ENCODE measurements around the gene PUS3. TPM values are rescaled to one million over a fixed set of nuclear protein-coding genes. Genes with fewer than 3 reads are reported as not detected.

The PUS3 gene
- 13.1 TPM for total RNA-seq (ENCODE audit: unreplicated experiment)
- long read RNA-seq, transcript PUS3-201 (4 exons, 1,843 nt): major isoform, 7 of 9 reads
- long read RNA-seq, partial matches to known transcripts: 0 of 9 reads
- long read RNA-seq, other reads (novel, unspliced or antisense): 2 of 9 reads

- H3K27ac Mint-ChIP-seq (ENCODE audit: unreplicated experiment): peak within 1 kb of the TSS; percentile 86
- H3K4me1 Mint-ChIP-seq (ENCODE audit: unreplicated experiment): peaks cover 15% of the 10 kb centered on the region
- no peaks in the 10 kb centered on the region for H3K36me3 Mint-ChIP-seq (ENCODE audit: low read depth, unreplicated experiment)
- TF ChIP-seq, protein P1, sequence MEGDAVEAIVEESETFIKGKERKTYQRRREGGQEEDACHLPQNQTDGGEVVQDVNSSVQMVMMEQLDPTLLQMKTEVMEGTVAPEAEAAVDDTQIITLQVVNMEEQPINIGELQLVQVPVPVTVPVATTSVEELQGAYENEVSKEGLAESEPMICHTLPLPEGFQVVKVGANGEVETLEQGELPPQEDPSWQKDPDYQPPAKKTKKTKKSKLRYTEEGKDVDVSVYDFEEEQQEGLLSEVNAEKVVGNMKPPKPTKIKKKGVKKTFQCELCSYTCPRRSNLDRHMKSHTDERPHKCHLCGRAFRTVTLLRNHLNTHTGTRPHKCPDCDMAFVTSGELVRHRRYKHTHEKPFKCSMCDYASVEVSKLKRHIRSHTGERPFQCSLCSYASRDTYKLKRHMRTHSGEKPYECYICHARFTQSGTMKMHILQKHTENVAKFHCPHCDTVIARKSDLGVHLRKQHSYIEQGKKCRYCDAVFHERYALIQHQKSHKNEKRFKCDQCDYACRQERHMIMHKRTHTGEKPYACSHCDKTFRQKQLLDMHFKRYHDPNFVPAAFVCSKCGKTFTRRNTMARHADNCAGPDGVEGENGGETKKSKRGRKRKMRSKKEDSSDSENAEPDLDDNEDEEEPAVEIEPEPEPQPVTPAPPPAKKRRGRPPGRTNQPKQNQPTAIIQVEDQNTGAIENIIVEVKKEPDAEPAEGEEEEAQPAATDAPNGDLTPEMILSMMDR (IDR thresholded peaks at IDR 0.05; ENCODE audit: unreplicated experiment): no peak
- peak; percentile 83 for DNase-seq (ENCODE audit: low spot score)
- peaks cover 6% of the 10 kb centered on the region for H3K27me3 Mint-ChIP-seq (ENCODE audit: unreplicated experiment)
- no peaks in the 10 kb centered on the region for H3K9me3 Mint-ChIP-seq (ENCODE audit: unreplicated experiment)
- H3K4me3 Mint-ChIP-seq (ENCODE audit: unreplicated experiment): peak within 1 kb of the TSS; percentile 97
Measured at GRCh38 chr11:125902927-125903710, at the start of gene PUS3. Gene PUS3 (minus strand): TSS chr11:125903206. CDS start chr11:125896284, 6,922 bp downstream.

- Mint-ChIP-seq H3K4me3 (ENCODE audit: unreplicated experiment) (no peak overlapping the region), H3K4me1 (ENCODE audit: unreplicated experiment) (peaks cover 4% of the 10 kb centered on the region), H3K27ac (ENCODE audit: unreplicated experiment) (no peak overlapping the region), H3K9me3 (ENCODE audit: unreplicated experiment) (no peaks in the 10 kb centered on the region), H3K36me3 (ENCODE audit: low read depth, unreplicated experiment) (peaks cover 18% of the 10 kb centered on the region), H3K27me3 (ENCODE audit: unreplicated experiment) (peaks cover 10% of the 10 kb centered on the region)
- TF ChIP-seq, protein P1 (IDR thresholded peaks at IDR 0.05; ENCODE audit: unreplicated experiment): no peak
- no peak for DNase-seq (ENCODE audit: low spot score)
Measured at GRCh38 chr11:125952559-125952958, 49.6 kb upstream of the PUS3 start.

DNA sequence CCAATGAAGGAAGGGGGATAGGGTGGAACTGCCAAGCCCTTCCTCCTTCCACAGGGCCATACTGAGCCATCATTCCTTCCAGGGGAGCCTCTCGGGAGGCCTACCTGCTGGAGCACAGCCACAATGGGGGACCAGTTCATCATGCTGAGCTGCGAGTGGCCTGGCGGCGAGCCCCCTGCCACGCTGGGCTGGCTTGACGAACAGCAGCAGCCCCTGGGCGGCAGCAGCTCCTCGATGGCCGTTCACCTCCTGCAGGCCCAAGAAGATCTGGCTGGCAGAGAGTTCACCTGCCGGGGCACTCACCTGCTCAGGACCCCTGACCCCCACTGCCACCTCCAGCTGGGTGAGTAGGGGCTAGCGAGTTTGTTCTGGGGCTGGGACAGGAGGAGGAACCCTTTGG lies 48.7 kb upstream of the PUS3 start:
- no peaks in the 10 kb centered on the region for H3K9me3 Mint-ChIP-seq (ENCODE audit: unreplicated experiment)
- peaks cover 10% of the 10 kb centered on the region for H3K27me3 Mint-ChIP-seq (ENCODE audit: unreplicated experiment)
- TF ChIP-seq, protein P1 (IDR thresholded peaks at IDR 0.05; ENCODE audit: unreplicated experiment): no peak
- DNase-seq (ENCODE audit: low spot score): no peak
- H3K4me3 Mint-ChIP-seq (ENCODE audit: unreplicated experiment): no peak overlapping the region
- H3K36me3 Mint-ChIP-seq (ENCODE audit: low read depth, unreplicated experiment): peaks cover 18% of the 10 kb centered on the region
- H3K4me1 Mint-ChIP-seq (ENCODE audit: unreplicated experiment): peaks cover 4% of the 10 kb centered on the region
- no peak overlapping the region for H3K27ac Mint-ChIP-seq (ENCODE audit: unreplicated experiment)

DNA sequence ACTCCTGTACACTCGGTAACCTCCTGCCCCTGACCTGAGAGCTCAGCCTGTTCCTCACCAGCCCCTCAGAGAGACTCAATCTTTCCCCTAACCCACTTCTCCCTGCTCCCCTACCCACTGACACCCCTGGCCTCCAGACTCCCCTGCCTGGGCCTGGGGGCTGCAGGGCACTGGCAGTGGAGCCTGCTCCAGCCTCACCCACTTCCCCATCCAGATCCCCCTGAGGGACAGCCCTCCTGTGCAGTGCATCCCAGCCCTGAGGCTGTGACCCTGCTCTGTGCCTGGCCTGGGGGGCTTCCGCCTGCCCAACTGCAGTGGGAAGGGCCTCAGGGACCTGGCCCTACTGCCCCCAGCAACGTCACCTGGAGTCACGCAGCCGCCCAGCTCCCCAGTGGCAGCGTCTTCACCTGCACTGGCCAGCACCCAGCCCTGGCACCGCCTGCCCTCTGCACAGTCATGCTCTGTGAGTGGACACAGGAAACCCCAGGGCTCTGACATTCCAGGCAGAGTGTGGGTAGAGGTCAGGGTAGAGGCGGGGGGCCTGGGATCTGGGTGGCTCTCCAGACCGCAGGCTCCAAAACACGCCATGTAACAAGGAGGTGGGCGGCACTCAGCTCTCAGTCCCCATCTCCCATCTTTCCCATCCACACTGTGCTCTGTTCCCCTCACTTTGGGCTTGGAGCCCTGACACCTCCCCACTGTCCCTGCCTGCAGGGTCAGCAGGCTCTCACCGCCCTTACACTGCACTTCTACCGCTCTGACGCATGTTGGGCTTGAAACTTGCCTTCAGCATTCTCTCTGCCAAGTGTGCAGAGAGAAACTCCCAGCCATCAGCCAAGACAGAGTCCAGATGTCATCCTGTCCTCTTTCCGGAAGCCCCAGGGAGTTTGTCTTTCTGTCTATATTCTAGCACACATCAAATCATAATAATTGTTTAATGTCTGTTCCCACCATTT lies 48.0 kb upstream of the PUS3 start:
- peaks cover 4% of the 10 kb centered on the region for H3K4me1 Mint-ChIP-seq (ENCODE audit: unreplicated experiment)
- H3K9me3 Mint-ChIP-seq (ENCODE audit: unreplicated experiment): no peaks in the 10 kb centered on the region
- peak overlapping the region; percentile 30 for H3K4me3 Mint-ChIP-seq (ENCODE audit: unreplicated experiment)
- TF ChIP-seq, protein P1 (IDR thresholded peaks at IDR 0.05; ENCODE audit: unreplicated experiment): no peak
- H3K27me3 Mint-ChIP-seq (ENCODE audit: unreplicated experiment): peaks cover 9% of the 10 kb centered on the region
- peaks cover 15% of the 10 kb centered on the region for H3K36me3 Mint-ChIP-seq (ENCODE audit: low read depth, unreplicated experiment)
- H3K27ac Mint-ChIP-seq (ENCODE audit: unreplicated experiment): peak overlapping the region; percentile 9
- DNase-seq (ENCODE audit: low spot score): no peak

All from endothelial cell (in vitro differentiated cells).